HG03432 (cell line): ENCODE data around the gene ATXN7.

Source experiments
- ATAC-seq: cut with Tn5 transposase; IDR thresholded peaks from one replicate; pipeline ENCODE4 v1.9.1; 2021; ENCODE audit warnings: mild to moderate bottlenecking, moderate library complexity; ENCODE audit not compliant: unreplicated experiment

The ATXN7 gene

DNA sequence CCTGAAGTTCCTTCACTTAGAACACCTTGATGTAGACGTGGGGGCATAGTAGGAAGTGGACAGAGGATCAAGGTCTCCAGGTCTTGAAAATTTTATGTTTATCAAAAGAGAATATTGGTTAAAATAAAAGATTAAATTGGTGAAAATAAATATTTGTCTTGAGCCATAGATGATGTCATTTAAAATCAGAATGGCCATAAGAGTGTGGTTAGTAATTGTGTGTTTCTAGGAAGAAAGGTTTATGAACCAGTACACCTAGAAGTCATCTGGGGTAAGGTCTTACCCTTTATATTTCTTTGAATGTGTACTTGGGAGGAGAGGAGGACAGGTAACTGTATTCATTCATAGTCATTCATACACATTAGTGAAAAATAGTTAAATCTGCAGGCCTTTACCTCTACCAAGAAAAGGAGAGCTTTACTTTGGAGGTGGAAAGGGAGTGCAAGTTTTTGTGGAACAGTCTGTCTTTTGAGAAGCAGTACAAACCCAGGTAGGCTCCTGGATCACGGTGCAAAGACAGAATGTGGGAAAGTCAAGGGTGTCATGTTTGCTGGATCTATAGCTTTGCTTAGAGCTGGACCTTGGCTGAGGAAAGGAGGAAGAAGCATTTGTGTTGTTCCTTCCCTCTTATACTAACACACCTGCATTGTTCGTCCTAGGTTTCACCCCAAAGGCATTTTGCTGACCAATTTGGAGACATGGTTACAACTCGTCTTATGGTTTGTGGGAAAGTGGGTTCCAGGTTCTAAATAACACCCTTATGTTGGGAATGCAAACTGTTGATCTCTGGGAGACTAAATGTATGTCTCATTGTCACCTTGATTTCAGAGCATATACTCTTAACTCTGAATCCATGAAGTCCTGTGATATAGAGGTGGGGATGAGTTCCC lies 42.3 kb downstream of the ATXN7 start:
- no peak for ATAC-seq

DNA sequence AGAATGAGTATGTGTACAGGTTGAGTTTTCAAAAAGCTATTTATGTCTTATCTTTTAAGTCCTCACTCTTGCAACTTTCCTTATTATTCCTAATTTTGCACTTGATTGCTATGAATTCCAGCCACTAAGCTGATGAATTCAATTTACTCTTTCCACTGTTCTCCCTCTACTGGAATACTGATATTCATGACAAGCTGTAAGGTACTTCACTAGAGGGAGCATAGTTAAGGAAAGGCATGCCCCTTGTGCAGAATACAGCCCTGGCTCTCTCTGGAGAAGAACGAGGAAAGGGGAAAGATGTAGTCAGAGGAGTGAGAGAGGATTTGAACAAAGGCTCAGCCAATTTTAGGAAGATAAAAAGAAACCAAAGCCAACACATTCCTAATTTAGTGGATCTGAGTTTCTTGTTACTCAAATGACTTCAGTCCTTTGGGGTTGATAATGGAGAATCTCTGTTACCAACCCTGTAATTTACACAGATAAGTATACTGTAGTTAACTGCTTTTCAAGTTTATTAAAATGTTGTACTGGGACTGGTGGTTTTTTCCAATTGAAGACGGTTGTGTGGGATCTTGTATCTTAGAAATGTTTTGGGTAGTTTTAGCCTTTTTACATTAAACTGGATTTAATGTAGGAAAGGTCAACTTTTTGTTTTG lies 44.5 kb downstream of the ATXN7 start:
- no peak for ATAC-seq

DNA sequence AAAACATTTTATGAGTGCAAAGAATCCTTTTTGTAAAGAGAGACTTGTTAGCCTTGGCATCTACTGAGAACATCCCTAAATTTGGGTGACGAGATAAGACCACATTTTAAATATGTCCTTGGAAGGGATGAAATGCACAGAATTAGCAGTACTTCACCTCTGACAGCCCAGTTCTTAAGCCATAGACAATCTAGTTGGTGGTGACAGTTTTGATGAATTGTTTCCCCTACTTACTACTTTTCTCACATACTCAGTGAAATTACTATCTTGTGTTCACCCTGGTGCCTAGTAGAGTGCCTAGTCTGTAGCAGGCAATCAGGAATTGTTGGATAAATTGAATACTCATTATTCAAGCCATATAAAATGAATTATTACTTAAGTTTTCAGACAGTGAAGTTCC lies 45.1 kb downstream of the ATXN7 start:
- ATAC-seq: no peak

DNA sequence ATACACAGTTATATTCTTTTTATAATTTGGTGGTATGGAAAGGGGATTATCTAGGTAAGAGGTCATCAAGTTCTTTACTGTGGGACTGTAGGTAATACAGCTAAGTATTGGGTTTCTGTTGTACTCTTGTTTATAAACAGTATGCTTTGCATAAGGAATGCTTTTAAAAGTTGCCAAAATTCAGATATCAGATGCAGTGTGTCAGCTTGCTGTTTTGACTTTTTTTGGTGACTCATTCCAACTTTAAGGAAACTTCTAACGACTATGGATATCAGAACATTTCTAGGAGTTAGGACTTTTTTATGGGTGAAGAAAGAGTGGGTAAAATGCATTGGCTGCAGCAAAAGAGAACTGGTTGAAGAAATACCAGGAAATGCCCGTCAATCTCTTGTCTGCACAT lies 45.8 kb downstream of the ATXN7 start:
- ATAC-seq: no peak

DNA sequence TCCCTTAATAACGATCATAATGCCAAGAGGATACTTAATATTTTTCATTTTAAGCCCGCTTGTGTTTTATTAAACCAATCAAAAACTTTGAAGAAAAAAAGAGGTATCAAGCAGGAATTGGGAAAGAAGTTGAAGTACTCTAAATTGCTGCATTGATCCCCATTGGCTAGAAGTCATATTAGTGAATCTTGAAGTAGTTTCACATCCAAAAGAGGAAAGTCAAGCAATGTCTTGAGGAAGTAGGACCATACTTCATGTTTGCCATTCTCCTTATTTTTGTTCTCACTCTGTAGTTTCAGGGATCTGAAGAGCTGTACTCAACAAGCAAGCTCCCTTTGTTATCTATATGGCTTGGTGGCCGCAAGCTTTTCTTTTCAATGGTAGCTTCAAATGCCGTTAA lies 46.3 kb downstream of the ATXN7 start:
- ATAC-seq: no peak

DNA sequence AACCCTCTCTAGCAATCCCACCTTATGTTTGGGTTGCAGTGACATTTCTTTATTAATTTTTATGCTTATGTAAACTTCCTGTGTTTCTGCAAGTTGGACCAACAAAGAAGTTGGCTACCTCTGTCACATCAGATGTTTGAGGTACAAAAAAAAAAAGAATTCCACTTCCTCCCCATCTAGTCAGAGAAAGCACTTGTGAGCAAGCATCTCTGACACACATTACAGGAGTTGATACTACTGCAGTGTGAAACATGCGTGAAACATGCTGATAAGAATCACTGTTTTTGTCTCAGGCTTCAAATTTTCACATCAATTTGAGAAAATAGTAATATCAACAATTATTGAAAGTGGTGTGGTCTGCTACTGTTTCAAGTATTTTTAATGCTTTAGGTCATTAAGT lies 47.2 kb downstream of the ATXN7 start:
- ATAC-seq: no peak

DNA sequence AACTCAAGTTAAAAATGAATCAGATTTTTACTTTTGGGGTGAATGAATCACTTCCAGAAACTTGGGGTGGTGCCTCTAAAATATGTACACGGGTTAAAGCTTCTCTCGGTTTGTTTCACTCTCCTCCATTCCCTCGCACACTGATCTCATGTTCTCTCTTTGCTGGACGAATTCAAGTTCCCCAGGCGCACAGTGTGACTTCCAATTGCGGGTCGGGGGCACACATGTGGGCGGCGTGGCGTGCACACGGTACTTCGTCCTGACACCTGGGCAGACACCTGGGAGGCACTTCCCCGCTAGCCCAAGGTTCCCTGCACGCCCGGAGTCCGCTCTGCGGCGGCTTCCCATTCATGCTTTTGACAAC lies 47.8 kb downstream of the ATXN7 start:
- no peak for ATAC-seq

DNA sequence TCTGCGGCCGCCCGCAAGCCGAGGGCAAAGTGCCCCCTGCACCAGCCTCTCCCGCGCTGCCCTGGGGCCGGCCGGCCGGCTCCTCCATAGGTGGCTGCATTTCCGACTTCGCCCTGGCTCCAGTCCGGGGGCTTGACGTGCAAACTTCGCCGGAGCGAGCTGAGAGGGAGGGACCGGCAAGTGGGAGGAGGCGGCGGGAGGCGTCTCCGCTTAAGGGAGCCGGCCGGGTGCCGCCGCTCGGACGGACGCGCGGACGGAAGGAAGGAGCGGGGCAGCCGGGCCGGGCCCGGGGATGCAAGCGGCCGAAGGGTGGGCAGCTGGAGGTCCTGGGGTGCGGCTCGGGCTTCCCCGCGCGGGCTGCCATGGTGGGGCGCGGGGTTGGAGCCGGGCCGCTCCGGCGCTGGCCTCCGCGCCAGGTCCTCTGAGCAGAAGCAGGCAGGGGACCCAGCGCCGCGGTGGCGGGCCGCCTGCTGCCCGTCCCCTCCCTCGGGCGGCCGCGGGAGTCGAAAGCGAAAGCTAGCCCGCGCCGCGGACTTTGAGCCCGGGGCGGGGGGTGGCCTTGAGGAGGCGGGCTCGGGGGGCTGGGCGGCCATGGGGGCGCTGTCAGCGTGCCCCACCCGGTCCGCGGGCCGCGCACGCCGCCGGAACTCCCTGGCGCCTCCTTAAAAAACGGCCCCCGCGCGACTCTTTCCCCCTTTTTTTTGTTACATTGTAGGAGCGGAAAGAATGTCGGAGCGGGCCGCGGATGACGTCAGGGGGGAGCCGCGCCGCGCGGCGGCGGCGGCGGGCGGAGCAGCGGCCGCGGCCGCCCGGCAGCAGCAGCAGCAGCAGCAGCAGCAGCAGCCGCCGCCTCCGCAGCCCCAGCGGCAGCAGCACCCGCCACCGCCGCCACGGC lies 48.5 kb downstream of the ATXN7 start, which contains the start of gene SCAANT1:
Gene SCAANT1, minus strand, starts transcription at position 511 of the 895 bp plus-strand sequence.
- peak; percentile 80 for ATAC-seq

DNA sequence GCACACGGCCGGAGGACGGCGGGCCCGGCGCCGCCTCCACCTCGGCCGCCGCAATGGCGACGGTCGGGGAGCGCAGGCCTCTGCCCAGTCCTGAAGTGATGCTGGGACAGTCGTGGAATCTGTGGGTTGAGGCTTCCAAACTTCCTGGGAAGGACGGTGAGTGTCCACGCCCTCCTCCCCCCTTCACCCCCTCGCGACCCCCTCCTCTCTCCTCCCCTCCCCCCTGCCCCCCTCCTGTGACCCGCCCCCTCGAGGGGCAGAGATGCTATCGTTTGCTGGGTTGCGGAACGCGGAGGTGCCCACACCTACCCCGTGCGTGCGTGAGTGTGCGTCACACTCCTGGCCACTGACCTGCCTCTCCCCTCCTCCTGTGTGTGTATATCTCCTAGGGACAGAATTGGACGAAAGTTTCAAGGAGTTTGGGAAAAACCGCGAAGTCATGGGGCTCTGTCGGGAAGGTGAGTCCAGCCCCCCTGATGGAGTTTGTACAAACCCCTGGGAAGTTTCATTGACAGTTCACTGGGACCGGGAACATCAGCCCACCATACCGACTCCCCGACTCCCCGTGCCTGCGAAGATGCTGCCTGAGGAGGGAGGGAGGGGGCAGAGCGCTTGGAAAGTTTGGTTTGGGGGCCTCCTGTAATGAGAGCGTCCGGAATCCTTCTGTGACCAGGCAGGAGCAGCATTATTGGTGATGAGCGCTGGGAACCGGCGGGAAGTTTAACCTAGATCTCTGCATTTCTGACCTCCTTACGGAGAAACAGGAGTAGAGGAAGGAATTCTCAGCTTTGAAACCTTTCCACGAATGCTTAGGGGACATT lies 49.3 kb downstream of the ATXN7 start:
- peak; percentile 18 for ATAC-seq

DNA sequence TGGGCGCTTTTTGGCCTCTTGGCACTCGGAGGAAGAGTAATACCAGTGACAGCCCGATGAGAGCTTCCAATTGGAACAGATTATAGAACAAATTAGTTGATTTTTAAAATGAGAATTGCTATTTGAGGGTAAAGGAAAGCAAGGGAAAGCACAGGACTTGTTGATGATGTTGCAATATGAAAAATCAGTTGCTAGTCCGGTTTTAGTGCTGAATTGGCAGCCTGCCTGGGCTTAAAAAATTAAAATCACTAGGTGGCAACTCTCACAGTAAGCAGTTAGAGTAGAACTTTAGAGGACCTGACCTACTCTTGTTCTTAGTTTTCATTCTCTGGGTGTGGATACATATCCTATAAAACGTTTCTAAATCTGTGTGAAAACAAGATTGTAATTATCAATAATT lies 50.6 kb downstream of the ATXN7 start:
- no peak for ATAC-seq

DNA sequence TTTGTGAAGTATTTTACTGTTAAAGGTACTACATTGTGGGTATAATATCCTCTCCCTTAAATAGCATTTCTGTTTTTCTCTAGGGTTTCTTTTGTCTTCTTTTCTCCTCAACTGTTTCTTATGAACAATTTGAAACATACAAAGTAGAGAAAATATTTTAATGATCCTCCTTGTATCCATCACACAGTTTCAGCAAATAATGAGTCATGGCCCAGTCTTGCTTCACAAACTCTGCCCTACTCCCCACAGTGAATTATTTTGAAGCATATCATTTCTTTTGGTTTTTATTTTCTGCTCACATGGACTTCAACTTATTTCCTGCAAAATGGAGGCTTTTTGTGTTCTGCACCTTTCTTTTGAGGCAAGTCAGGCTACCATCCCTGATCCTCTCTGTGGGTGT lies 54.7 kb downstream of the ATXN7 start:
- ATAC-seq: no peak

DNA sequence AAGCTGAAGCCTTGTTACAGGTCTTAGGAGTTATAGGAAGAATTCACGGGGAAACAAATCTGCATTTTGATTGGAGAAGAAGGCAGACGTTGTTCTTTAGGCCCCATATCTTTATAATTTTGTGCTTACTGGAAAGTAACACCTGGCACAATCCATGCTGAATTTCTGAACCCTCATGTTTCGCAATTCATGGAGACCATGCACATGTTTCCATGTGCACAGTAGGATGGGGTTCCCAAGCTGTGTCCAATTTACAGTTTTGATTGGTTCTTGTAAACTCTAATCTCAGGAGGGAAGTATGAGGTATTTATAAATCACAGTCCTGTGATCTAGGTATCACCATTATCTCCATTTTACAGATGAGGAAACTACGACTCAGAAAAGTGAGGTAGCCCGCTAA lies 56.3 kb downstream of the ATXN7 start:
- no peak for ATAC-seq

DNA sequence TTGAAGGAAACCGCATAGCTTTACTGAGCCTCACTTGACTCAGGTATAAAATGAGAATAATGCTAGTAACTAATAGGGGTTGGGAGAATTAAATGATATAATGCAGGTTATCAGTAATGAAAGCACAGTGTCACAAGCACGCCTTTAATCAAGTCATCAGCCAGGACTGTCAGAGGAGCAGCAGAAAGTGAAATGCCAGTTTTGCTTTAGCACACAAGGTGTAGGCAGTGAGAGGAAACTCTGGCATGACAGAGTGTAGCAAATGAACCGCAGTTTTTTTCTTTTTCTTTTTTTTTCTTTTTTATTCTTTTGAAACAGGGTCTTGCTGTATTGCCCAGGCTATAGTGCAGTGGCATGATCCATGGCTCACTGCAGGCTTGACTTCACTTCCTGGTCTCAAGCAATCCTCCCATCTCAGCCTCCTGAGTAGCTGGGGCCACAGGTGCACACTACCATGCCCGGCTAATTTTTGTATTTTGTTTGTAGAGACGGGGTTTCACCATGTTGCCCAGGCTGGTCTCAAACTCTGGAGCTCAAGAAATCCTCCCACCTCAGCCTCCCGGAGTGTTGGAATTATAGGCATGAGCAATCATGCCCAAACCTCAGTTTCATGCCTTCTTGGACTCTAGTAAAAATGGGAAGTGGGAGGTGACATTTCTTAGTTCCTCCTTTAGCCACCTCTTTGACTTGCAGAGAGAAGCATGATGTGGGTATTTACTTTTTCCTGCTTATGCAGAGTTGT lies 58.2 kb downstream of the ATXN7 start:
- ATAC-seq: peak; percentile 83

DNA sequence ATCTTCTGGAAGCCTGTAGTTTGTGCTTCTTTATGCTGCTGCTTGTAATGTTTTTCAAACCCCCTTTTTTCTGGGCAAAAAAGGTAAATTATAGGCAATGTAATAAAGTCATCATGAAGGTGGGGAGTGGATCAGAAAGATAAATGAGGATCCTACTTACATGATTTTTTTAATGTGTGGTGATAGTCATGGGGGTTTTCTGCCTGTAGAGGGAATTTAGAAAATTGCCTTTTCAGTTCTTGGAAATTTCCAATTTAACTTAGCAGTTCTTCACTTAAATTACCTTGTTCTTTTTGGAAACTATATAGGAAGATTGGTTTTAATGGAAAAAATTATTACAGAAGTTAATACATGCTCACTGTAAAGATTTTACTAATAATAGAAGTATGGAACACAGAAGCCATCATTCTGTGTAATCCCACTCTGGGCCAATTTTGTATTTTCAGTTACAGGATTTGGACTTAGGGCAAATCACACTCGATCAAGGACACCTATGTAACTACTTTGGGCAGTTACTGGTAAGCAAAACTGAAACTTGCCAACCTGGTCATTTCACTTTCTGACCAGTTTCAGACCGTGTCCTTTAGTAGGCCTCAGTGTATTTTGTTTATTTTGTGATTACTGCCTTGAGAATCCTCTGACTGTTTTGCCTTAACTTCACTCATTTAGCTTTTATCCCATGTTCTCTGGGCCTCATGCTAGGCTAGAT lies 59.0 kb downstream of the ATXN7 start:
- no peak for ATAC-seq

DNA sequence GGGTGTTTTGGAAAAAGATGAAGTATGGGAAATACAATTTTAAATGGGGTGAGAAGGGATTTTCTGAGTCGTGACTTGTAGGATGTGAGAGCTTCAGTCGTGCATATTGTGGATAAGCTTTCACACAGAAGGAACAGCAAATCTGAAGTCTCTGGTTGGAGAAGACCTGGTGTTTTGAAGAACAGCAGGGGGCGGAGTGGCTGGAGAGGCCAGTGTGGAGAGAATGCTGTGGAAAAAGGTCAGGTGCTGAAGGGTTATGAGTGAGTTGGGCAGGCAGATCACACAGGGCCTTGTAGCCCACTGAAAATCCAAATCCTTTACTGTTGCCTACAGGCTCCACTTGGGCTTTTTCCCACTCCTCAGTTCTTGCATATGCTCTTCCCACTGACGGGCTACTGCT lies 62.6 kb downstream of the ATXN7 start:
- no peak for ATAC-seq

DNA sequence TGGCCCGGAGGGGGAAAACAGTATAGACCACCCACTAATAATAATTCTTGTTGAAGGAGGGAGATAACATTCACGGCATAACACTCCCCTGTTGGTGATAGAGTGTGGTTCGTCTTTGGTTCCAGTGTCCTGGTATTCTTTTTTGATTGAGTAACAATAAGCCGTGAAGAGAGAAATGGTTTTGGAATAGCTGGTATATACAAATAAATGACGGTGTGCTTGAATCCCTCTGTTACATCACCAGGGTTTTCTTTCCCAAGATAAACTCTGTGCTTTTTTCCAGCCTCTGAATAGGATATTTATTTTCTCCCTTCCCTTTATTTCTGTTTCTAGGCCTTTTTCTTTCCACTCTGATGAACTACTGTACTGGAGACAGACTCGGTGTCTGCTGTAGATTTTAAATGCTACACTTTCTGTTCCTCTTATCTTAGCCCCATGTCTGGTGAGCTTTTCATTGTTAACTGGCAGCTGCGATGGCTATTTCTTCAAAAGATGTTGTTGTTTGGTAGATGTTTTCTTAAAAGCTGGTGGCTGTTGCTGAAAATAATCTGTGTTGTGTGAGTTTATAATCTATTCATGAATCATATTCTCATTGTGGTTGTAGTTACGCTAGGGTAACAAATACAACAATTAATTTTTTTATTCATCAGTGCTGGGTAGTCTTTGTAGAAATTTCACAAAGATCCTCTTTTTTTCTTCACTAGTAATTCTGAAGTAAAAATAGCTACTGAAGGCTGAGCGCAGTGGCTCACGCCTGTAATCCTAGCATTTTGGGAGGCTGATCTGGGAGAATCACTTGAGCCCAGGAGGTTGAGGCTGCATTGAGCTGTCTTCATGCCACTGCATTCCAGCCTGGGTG lies 64.0 kb downstream of the ATXN7 start:
- ATAC-seq: peak; percentile 89

DNA sequence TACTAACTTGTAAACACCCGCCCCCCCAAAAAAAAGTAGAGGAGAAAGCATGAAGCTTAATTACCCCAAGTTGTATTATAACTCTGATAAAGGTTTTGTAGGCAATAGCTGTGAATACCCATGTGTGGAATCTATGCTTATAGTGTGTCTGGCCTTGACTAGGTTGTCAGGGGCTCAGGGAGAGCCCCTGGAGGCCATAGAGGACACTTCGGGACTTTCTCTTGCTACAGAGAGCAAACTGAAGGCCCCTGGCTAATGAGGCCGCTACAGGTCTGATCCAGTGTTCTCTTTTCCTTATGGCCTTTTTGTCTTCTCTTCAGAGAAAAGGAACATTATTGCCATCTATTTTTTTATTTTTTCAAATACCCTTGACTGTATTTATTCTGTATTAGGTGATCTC lies 67.6 kb downstream of the ATXN7 start:
- no peak for ATAC-seq

DNA sequence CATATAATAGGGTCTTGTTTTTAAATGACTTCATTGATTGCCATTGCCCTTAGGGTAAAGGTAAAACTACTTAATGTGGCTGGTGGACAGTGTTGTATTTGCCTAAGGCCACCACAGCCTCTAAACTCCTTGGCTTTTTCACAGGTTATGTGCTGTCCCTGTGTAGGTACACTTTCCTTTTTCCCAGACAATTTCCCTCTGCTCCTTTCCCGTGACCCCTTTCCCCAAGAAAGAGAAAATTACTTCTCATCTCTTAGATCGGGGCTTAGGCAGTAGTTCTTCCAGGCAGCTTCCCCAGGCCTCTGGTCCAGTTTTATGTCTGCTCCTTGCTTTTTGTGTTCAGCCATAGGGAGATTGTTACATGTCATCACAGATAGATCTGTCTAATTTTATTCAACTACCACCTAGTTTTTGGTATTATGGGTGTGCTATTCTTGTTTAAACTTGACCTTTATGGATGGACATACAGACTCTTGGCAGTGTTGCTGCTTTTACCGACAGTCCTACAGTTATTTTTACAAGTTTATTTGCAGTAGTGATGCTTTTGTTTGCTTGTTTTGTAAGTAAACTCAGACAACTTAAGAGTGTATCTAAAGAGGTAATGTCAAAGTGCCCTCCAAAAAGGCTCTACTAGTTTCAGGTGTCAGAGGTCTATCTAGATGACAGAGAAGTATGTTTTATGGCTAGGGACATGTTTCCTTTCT lies 69.0 kb downstream of the ATXN7 start:
- ATAC-seq: no peak
